WI38 (cell line): Measurements from ENCODE around the gene HSPA1B.
"Not testable (repeated sequence)": the region's sequence is repeated elsewhere in the genome, so short reads cannot be mapped to it uniquely, and the experiment has no call there.

Experiments used
- H3K4me3 ChIP-seq: 2 replicates; pipeline ENCODE4 v1.5.1; 2011; ENCODE audit warnings: low read depth, mild to moderate bottlenecking, control low read depth, low read length
- TF ChIP-seq, protein P1 (sequence below): IDR thresholded peaks from 2 replicates; pipeline ENCODE4 v1.5.1; 2012; ENCODE audit warnings: low read depth, mild to moderate bottlenecking, control low read depth, low read length

Gene HSPA1B

DNA sequence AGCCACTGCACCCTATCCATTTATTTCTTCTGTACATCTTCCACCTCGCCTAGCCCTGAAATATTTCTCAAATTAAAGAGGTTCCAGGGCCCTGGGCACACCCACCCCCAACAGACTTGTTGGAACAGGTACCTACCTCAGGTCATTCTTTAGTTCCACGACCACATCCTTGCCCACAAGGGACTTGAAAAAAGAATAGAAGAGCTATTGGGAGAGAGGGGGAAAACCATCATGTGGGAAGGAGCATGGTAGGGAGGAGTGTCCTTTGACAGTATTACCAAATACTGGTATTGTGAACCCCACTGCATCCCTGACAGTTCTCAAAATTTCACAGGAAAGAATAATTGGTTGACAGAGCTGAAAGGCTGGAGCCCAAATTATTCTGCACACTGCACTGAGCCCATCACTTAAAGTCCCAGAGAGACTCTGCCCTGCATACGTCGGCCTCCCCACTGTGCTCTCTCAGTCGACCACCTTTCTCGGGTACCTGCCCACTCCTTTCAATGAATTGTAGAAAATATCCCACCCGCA is 21.5 kb upstream of the HSPA1B start:
- H3K4me3 ChIP-seq, result peak overlapping the region; percentile 70
- TF ChIP-seq, protein P1, sequence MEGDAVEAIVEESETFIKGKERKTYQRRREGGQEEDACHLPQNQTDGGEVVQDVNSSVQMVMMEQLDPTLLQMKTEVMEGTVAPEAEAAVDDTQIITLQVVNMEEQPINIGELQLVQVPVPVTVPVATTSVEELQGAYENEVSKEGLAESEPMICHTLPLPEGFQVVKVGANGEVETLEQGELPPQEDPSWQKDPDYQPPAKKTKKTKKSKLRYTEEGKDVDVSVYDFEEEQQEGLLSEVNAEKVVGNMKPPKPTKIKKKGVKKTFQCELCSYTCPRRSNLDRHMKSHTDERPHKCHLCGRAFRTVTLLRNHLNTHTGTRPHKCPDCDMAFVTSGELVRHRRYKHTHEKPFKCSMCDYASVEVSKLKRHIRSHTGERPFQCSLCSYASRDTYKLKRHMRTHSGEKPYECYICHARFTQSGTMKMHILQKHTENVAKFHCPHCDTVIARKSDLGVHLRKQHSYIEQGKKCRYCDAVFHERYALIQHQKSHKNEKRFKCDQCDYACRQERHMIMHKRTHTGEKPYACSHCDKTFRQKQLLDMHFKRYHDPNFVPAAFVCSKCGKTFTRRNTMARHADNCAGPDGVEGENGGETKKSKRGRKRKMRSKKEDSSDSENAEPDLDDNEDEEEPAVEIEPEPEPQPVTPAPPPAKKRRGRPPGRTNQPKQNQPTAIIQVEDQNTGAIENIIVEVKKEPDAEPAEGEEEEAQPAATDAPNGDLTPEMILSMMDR, result no peak

DNA sequence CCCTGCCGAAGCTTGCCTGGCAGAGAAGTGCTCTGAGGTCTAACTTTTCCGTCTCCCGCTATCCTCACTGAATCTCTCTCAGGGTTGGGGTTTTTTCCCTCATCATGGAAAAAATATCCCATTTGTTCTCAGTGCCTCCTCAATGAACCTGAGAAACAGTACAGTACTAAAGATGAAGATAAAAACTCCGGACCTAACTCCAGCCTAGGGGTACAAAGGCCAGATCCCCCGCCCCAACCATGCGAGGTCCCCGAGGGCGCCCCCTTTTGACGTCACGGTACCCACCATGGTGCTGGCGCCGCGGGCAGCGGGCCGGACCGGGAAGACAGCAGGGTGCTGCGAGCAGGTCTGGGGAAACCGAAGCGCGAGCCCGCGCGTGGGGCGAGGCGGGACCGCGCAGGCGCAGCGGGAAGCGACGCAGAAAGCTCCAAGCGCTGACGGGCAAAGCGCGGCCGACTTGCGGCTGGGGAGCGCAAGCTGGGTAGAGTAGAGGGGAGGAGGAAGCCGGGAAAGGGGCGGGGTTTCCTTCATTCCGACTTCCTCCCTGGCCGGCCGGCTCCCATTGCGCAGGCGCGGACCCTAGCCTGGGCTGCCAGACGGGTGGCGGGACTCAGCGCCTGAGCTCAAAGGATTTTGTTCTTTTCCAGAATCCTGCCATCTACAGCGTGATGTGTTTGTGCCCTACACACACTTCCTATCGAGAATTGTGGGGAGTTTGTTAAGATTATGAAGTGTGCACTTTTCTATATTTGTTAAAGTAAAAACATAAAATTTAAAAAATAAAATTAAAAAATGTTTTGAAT is 20.9 kb upstream of the HSPA1B start, which contains the start of gene LSM2:
TSS of gene LSM2 (minus strand) at position 497 of the 803 bp plus-strand sequence. CDS start at position 288, 209 bp downstream.
- TF ChIP-seq, protein P1, result 0 out of 2 replicates have a peak, but pooled peaks have one; percentile 7
- peak within 1 kb of the TSS; percentile 70 for H3K4me3 ChIP-seq

DNA sequence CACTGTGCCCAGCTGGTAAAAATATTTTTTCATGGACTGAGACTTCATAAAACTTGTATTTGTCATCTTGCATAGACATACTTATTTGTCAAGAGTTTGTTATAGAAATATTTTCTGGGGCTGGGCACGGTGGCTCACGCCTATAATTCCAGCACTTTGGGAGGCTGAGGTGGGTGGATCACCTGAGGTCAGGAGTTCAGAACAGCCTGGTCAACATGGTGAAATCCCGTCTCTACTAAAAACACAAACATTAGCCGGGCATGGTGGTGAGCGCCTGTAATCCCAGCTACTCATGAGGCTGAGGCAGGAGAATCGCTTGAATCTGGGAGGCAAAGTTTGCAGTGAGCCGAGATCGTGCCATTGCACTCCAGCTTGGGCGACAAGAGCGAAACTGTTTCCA is 18.9 kb upstream of the HSPA1B start:
- not testable (repeated sequence) for H3K4me3 ChIP-seq

DNA sequence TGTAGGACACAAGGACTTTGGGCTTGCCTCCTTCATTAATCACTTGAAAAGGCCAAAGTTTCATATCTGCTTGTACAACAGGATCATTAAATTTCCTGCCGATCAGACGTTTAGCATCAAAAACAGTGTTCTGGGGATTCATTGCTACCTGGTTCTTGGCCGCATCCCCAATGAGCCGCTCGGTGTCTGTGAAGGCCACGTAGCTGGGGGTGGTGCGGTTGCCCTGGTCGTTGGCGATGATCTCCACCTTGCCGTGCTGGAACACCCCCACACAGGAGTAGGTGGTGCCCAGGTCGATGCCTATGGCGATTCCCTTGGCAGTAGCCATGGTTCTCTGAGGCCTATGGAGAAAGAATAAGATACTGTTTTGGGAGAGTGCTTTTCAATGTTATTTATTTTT is 15.9 kb upstream of the HSPA1B start:
- H3K4me3 ChIP-seq, result no peak overlapping the region

DNA sequence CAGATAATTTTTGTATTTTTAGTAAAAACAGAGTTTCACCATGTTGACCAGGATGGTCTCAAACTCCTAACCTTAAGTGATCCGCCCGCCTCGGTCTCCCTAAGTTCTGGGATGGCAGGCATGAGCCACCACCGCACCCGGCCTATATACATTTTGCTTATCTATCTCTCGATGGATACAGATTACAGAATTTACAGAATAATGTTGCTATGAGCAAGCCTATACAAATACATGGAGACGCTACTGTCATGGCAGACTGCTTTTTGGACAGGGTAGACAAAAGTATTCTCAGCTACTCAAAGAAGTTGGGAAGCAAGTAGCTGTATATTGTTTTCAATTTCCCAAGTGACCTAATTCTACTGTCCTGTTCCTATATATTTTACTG is 14.1 kb upstream of the HSPA1B start:
- TF ChIP-seq, protein P1, result no peak
- H3K4me3 ChIP-seq, result no peak overlapping the region

More for the DNA sequence above, 15.9 kb upstream of the HSPA1B start:
- TF ChIP-seq, protein P1, result no peak

DNA sequence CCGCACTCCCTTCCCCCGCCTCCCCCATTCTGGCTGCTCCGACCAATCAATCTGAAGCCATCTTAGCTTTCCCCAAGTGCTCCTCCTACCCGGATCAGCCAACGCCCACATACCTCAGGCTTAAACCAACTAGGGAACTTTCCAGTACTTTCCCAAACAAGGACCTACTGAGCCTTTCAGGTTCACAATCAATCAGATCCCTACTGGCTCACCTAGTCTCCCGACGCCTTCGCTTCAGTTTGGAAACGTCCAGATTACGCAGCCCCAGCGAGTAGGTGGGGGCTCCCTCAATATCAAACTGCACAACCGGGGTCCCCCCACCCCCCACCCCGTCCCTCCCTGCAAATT is 12.9 kb upstream of the HSPA1B start:
- TF ChIP-seq, protein P1, result no peak
- H3K4me3 ChIP-seq, result peak overlapping the region; percentile 72

DNA sequence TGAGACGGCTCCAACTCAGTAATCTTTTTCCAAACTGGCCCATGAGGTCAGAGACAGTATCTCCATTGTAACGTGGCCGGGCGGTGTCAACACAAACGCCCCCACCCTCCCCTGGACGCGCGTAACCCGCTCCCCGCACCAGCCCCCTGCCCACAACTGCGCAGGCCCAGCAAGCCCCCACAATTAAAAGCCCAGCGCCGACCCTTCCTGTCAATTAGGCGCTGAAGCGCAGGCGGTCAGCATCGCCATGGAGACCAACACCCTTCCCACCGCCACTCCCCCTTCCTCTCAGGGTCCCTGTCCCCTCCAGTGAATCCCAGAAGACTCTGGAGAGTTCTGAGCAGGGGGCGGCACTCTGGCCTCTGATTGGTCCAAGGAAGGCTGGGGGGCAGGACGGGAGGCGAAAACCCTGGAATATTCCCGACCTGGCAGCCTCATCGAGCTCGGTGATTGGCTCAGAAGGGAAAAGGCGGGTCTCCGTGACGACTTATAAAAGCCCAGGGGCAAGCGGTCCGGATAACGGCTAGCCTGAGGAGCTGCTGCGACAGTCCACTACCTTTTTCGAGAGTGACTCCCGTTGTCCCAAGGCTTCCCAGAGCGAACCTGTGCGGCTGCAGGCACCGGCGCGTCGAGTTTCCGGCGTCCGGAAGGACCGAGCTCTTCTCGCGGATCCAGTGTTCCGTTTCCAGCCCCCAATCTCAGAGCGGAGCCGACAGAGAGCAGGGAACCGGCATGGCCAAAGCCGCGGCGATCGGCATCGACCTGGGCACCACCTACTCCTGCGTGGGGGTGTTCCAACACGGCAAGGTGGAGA is 12.3 kb upstream of the HSPA1B start, which contains the start of the genes HSPA1A and HSPA1L:
TSS of gene HSPA1A (plus strand) at position 519 of the 814 bp plus-strand sequence. CDS start at position 733, 214 bp downstream.
TSS of gene HSPA1L (minus strand) at position 259 of the 814 bp plus-strand sequence. CDS start 3,311 bp downstream, outside the sequence.
- TF ChIP-seq, protein P1, result no peak
- H3K4me3 ChIP-seq, result peak within 1 kb of the TSS; percentile 72

DNA sequence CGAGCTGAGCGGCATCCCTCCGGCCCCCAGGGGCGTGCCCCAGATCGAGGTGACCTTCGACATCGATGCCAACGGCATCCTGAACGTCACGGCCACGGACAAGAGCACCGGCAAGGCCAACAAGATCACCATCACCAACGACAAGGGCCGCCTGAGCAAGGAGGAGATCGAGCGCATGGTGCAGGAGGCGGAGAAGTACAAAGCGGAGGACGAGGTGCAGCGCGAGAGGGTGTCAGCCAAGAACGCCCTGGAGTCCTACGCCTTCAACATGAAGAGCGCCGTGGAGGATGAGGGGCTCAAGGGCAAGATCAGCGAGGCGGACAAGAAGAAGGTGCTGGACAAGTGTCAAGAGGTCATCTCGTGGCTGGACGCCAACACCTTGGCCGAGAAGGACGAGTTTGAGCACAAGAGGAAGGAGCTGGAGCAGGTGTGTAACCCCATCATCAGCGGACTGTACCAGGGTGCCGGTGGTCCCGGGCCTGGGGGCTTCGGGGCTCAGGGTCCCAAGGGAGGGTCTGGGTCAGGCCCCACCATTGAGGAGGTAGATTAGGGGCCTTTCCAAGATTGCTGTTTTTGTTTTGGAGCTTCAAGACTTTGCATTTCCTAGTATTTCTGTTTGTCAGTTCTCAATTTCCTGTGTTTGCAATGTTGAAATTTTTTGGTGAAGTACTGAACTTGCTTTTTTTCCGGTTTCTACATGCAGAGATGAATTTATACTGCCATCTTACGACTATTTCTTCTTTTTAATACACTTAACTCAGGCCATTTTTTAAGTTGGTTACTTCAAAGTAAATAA is 10.2 kb upstream of the HSPA1B start:
- H3K4me3 ChIP-seq, result peak overlapping the region; percentile 69

DNA sequence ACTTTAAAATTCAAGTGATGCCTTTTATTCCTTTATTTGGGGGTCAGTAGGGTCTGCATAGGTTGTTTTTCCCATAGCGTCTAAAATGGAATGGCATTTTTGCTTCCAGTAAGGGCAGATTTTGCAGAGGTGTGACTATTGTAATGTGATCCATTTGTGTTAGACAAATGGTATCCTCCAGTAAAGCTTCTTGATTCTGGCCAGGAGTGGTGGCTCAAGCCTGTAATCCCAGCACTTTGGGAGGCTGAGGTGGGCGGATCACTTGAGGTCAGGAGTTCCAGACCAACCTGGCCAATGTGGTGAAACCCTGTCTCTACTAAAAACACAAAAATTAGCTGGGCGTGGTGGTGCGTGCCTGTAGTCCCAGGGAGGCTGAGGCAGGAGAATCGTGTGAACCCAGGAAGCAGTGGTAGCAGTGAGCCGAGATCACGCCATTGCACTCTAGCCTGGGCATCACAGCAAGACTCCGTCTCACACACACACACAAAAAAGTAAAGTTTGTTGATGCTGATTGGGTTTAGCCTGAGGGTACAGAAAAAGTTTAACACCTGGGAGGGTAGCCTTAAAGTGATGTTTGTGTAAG is 9.5 kb upstream of the HSPA1B start:
- H3K4me3 ChIP-seq, result peak overlapping the region; percentile 69
